Measurements from ENCODE around the gene RIPPLY3.
"Not testable (repeated sequence)": the region's sequence is repeated elsewhere in the genome, so short reads cannot be mapped to it uniquely, and the experiment has no call there.

RIPPLY3 gene

GRCh38 chr21:37009740-37010341 is 3.3 kb downstream of the RIPPLY3 start:
- peak; percentile 58 for DNase-seq (ENCODE audit: low read depth, low spot score)

GRCh38 chr21:37017951-37018679 is 11.6 kb downstream of the RIPPLY3 start:
- DNase-seq (ENCODE audit: low read depth, low spot score) = no peak

- no peak for DNase-seq (ENCODE audit: low read depth, low spot score)
These were observed 20.0 kb downstream of the RIPPLY3 start for GRCh38 chr21:37026499-37026898.

- no peak for DNase-seq (ENCODE audit: low read depth, low spot score)
These were observed 22.1 kb downstream of the RIPPLY3 start for GRCh38 chr21:37028570-37028969.

- no peak for DNase-seq (ENCODE audit: low read depth, low spot score)
These were observed 24.4 kb downstream of the RIPPLY3 start for GRCh38 chr21:37030864-37031263.

GRCh38 chr21:37032293-37032692 is 25.8 kb downstream of the RIPPLY3 start:
- DNase-seq (ENCODE audit: low read depth, low spot score) = no peak

GRCh38 chr21:37032877-37033471 is 26.5 kb downstream of the RIPPLY3 start:
- no peak for DNase-seq (ENCODE audit: low read depth, low spot score)

GRCh38 chr21:37034394-37034793 is 27.9 kb downstream of the RIPPLY3 start:
- not testable (repeated sequence) for DNase-seq (ENCODE audit: low read depth, low spot score)

GRCh38 chr21:37036177-37036576 is 29.7 kb downstream of the RIPPLY3 start:
- no peak for DNase-seq (ENCODE audit: low read depth, low spot score)

GRCh38 chr21:37039411-37040075 is 33.0 kb downstream of the RIPPLY3 start:
- no peak for DNase-seq (ENCODE audit: low read depth, low spot score)

- no peak for DNase-seq (ENCODE audit: low read depth, low spot score)
These were observed 33.7 kb downstream of the RIPPLY3 start for GRCh38 chr21:37040212-37040611.

GRCh38 chr21:37041706-37042271 is 35.3 kb downstream of the RIPPLY3 start:
- no peak for DNase-seq (ENCODE audit: low read depth, low spot score)

- no peak for DNase-seq (ENCODE audit: low read depth, low spot score)
These were observed 37.3 kb downstream of the RIPPLY3 start for GRCh38 chr21:37043818-37044217.

- DNase-seq (ENCODE audit: low read depth, low spot score) = no peak
These were observed 38.1 kb downstream of the RIPPLY3 start for GRCh38 chr21:37044643-37045042.

GRCh38 chr21:37045149-37045548 is 38.6 kb downstream of the RIPPLY3 start:
- DNase-seq (ENCODE audit: low read depth, low spot score) = no peak

- DNase-seq (ENCODE audit: low read depth, low spot score) = no peak
These were observed 39.1 kb downstream of the RIPPLY3 start for GRCh38 chr21:37045556-37045955.

- no peak for DNase-seq (ENCODE audit: low read depth, low spot score)
These were observed 40.6 kb downstream of the RIPPLY3 start for GRCh38 chr21:37047079-37047478.

- DNase-seq (ENCODE audit: low read depth, low spot score) = not testable (repeated sequence)
These were observed 43.2 kb downstream of the RIPPLY3 start for GRCh38 chr21:37049741-37050140.

GRCh38 chr21:37055271-37055855 is 48.9 kb downstream of the RIPPLY3 start:
- no peak for DNase-seq (ENCODE audit: low read depth, low spot score)

- DNase-seq (ENCODE audit: low read depth, low spot score) = no peak
These were observed 51.1 kb downstream of the RIPPLY3 start for GRCh38 chr21:37057614-37058013.

GRCh38 chr21:37058261-37058660 is 51.8 kb downstream of the RIPPLY3 start:
- DNase-seq (ENCODE audit: low read depth, low spot score) = no peak

GRCh38 chr21:37059181-37059580 is 52.7 kb downstream of the RIPPLY3 start:
- no peak for DNase-seq (ENCODE audit: low read depth, low spot score)

Data from smooth muscle cell of the brain vasculature (primary cell).